Glomerular visceral epithelial cell (primary cell): ENCODE measurements around the gene ZNF839.
"Not testable (repeated sequence)": the region's sequence is repeated elsewhere in the genome, so short reads cannot be mapped to it uniquely, and the experiment has no call there.

ENCODE experiments used
- DNase-seq: peaks from one replicate; pipeline ENCODE4 v3.0.0-alpha.2; 2016; ENCODE audit errors: extremely low spot score

The ZNF839 gene

DNA sequence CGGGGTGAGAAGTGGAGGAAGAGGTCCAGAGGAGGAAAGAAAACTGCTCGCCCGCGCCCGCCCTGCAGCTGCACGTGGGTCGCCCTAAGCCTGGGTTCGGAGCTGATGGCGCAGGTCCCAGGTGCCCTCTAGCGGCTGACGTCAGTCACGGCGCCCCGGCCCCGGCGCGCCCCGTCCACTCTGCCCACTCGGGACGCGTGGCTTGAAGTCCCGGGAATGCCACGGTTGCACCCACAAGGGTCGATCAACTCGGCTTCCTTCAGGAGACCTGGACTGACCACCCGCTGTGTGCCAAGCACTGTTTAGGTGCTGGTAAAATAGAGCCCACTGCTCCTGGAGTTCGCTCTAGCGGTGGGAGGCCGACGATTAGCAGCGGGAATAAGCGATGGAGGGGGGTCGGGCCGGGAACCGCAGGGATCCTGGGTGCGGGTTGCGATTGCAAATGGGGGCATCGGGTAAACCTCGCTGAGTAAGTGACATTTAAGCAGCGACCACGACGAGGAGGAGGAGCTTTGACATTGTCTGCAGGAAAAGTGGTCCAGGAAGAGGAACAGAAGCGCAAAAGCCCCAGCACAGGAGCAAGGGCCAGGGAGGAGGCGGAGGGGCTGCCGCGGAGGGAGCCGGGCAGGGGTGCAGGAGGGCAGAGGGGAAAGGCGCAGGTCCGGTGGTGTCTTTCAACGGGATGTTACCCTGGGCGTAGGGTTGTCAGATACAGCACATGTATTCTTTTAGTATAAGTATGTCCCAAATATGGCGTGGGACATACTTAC is 5.1 kb upstream of the ZNF839 start:
- peak; percentile 85 for DNase-seq

- no peak for DNase-seq
These were observed 4.4 kb upstream of the ZNF839 start for GRCh38 chr14:102315121-102315520.

GRCh38 chr14:102316338-102316742 is 3.2 kb upstream of the ZNF839 start:
- DNase-seq = no peak

DNA sequence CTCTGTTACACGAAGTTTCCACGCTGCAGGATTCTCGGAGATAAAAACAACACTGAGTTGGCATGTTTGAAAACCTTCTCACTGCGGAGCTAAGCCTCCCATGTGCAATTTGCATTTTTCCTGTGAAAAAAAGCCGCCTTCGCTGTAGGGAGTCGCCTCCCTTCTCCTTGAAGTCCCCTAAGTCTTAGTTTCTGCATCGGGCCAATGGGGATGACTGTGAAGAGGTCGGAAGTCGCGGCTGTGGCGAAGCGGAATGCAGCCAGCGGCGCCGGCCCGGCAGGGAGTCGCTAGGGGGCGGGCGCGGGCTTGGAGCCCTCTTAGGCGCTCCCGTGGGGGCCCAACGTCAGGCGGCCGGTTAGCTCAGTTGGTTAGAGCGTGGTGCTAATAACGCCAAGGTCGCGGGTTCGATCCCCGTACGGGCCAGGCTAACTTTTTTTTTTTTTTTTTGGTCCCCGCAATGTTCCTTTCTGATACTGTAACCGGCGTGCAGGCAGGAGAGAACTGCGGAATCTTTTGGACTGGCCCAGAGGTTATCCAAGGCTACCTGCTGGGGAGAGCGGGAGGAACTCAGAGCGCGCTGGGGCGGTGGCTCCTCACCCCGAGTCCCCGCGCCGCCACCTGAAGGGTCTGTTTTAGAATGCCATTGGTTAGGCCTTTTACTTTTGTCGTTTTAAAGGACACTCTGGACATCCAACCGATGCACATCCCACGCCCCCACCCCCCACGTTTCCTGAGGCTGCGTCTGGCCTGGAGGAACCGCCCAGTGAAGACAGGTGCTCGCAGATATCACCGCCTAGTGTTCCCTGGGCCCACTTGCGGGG is 2.6 kb upstream of the ZNF839 start:
- DNase-seq = peak; percentile 94

DNA sequence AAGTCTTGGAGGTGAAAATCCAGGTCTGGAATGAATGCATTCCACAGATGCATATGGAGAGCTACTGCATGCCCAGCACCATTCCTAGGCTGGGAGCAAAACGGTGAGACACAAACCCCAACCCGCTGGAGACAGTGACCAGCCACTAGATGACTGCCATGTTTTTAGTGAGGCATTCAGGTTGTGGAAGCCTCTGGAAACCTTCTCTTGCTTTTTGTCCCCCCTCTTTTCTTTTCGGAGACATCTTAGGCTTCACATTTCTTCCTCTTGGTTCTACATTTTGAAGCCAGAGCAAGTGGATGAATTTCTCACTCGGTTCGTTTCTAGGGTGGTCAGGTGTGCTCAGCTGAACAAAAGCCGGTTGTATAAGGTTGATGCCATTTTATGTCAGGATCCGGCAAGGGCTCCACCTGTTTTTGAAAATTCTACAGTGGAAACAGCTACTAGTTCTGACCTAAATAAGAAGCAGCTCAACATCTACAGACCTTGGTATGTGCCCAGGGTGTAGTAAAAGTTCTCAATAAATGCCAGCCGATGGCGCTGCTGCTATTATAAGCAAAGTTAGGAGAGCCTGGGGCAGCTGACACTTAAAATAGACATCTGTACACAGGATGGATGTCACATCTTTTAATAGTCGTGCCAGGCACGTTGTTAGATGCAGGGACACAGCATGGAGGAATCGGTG is 1.8 kb upstream of the ZNF839 start:
- DNase-seq = no peak

- DNase-seq = no peak
These were observed 717 bp upstream of the ZNF839 start for GRCh38 chr14:102318781-102319276.

GRCh38 chr14:102320033-102320660 is 601 bp downstream of the ZNF839 start:
- peak; percentile 44 for DNase-seq

GRCh38 chr14:102320671-102321455 is 1.3 kb downstream of the ZNF839 start:
- DNase-seq = no peak

- DNase-seq = no peak
These were observed 2.2 kb downstream of the ZNF839 start for GRCh38 chr14:102321456-102322422.

GRCh38 chr14:102323102-102323501 is 3.6 kb downstream of the ZNF839 start:
- DNase-seq = peak; percentile 77

GRCh38 chr14:102325791-102326345 is 6.3 kb downstream of the ZNF839 start:
- no peak for DNase-seq

DNA sequence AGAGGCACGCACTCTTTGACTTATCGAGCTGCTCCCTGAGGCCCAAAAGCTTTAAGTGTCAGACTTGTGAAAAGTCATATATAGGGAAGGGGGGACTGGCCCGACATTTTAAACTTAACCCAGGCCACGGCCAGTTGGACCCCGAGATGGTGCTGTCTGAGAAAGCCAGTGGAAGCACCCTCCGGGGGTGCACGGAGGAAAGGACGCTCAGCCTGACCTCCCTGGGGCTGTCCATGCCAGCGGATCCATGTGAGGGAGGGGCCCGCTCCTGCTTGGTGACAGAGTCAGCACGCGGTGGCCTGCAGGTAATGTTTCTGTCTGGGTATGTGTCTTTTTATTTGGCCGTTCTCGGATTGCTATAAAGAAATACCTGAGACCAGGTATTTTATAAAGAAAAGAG is 7.0 kb downstream of the ZNF839 start:
- DNase-seq = no peak

DNA sequence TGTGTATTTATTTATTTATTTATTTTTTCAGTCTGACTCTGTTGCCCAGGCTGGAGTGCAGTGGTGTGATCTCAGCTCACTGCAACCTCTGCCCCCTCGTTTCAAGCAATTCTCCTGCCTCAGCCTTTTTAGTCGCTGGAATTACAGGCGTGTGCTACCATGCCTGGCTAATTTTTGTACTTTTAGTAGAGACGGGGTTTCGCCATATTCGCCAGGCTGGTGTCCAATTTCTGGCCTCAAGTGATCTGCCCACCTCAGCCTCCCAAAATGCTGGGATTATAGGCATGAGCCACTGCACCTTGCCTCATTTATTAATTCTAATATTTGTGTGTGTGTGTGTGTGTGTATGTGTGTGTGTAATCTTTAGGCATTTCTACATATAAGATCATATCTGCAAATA is 9.8 kb downstream of the ZNF839 start:
- not testable (repeated sequence) for DNase-seq

- DNase-seq = no peak
These were observed 11.3 kb downstream of the ZNF839 start for GRCh38 chr14:102330806-102331205.

- no peak for DNase-seq
These were observed 13.8 kb downstream of the ZNF839 start for GRCh38 chr14:102333390-102333789.

GRCh38 chr14:102333795-102334705 is 14.5 kb downstream of the ZNF839 start:
- no peak for DNase-seq

DNA sequence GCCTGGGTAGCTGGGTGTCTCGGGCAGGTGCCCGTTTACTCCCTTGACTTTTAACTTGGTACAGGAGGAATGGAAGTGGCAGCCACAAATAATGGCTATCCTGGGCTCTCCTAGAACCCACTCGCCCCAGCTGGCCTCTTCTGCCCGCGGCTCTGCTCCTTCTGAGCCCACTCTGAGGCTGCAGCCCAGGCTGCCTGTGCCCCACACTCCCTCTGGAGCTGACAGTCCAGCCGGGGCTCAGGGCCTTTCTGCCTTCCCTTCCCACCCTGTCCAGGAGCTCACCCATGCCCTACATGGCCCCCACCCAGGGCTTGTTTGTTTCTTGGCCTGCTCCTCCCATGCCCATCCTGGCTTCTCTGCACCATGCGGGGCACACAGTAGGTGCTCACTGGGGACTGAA is 15.6 kb downstream of the ZNF839 start:
- DNase-seq = no peak

GRCh38 chr14:102338724-102339123 is 19.2 kb downstream of the ZNF839 start:
- no peak for DNase-seq
